GM13976 (cell line): ENCODE data around the gene EYS.
"Not testable (repeated sequence)": the region's sequence is repeated elsewhere in the genome, so short reads cannot be mapped to it uniquely, and the experiment has no call there.

ENCODE experiments used
- DNase-seq: peaks from one replicate; pipeline ENCODE4 v3.0.0; 2012; ENCODE audit warnings: low spot score
- CTCF ChIP-seq: IDR thresholded peaks from 2 replicates; pipeline ENCODE4 v1.5.1; 2012; ENCODE audit warnings: borderline replicate concordance, mild to moderate bottlenecking; ENCODE audit not compliant: insufficient read depth; ENCODE audit errors: extremely low read depth, missing control alignments, control extremely low read depth
- in situ Hi-C: fragments of 300-500 bp; cut with MboI; formaldehyde crosslinking; loops from one replicate; pipeline ENCODE4 v1.12.0; 2022; ENCODE audit warnings: low sequenced_read_pairs, mixed read lengths, inconsistent platforms; ENCODE audit not compliant: unreplicated experiment

The EYS gene

GRCh38 chr6:63740709-63741108 lies 1966.3 kb downstream of the EYS start:
- DNase-seq: no peak
- no peak for TF ChIP-seq CTCF
- in situ Hi-C loops: no loop called here

- TF ChIP-seq CTCF: no peak
- in situ Hi-C loops: no loop called here
These were observed 1967.8 kb downstream of the EYS start for GRCh38 chr6:63739094-63739687.

GRCh38 chr6:63738190-63738589 lies 1968.8 kb downstream of the EYS start:
- DNase-seq: not testable (repeated sequence)

More at GRCh38 chr6:63739094-63739687, 1967.8 kb downstream of the EYS start:
- DNase-seq: no peak

GRCh38 chr6:63734923-63735322 lies 1972.1 kb downstream of the EYS start:
- in situ Hi-C loops: no loop called here
- no peak for TF ChIP-seq CTCF
- no peak for DNase-seq

More at GRCh38 chr6:63738190-63738589, 1968.8 kb downstream of the EYS start:
- in situ Hi-C loops: not testable (repeated sequence)

- no peak for DNase-seq
- in situ Hi-C loops: no loop called here
- TF ChIP-seq CTCF: no peak
These were observed 1974.7 kb downstream of the EYS start for GRCh38 chr6:63732336-63732735.

GRCh38 chr6:63731930-63732329 lies 1975.1 kb downstream of the EYS start:
- no peak for DNase-seq
- no peak for TF ChIP-seq CTCF
- in situ Hi-C loops: no loop called here

- in situ Hi-C loops: no loop called here
- no peak for DNase-seq
- no peak for TF ChIP-seq CTCF
These were observed 1976.7 kb downstream of the EYS start for GRCh38 chr6:63730311-63730710.
